Measurements from ENCODE around the gene DDX49. TPM values are rescaled to one million over a fixed set of nuclear protein-coding genes. Genes with fewer than 3 reads are reported as not detected.
A peak's percentile ranks its signal among the peaks of the same experiment; 100 is the strongest.

Gene DDX49
- total RNA-seq, 2 experiments from 2014 or later: 61.0 to 61.6 TPM

DNA sequence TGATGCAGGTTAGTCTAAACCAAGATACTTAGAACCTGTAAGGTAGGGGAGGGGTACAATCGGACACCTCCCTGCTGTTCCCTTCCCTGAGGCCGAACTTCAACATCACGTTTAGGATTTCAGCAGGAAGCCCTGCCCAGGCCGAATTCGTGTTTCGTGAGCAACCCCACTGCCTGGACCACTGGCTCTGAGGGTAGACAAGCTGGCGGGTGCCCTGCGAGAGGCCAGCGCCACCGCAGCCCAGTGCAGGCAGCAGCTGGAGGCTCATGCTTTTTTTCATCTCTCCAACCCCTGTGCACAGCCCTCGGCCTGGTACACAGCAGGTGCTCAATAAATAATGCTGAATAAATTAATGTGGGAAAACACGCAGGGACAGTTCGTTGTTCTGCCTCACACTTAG, 13.8 kb downstream of the DDX49 start:
- H3K27me3 Mint-ChIP-seq: peaks cover 15% of the 10 kb centered on the region
- ChIA-PET POLR2A (no interaction called here), CTCF (no interaction called here)
- no peak for DNase-seq
- no peaks in the 10 kb centered on the region for H3K9me3 Mint-ChIP-seq
- TF ChIP-seq CTCF (IDR thresholded peaks at IDR 0.05): no peak
- intact Hi-C loops (cut with micrococcal nuclease): no loop called here
- H3K27ac Mint-ChIP-seq: no peak overlapping the region
- no peak for ATAC-seq
- no peak overlapping the region for H3K4me3 Mint-ChIP-seq
- peaks cover 3% of the 10 kb centered on the region for H3K4me1 Mint-ChIP-seq (ENCODE audit: low read depth)
- peaks cover 2% of the 10 kb centered on the region for H3K36me3 Mint-ChIP-seq (ENCODE audit: low read depth)

DNA sequence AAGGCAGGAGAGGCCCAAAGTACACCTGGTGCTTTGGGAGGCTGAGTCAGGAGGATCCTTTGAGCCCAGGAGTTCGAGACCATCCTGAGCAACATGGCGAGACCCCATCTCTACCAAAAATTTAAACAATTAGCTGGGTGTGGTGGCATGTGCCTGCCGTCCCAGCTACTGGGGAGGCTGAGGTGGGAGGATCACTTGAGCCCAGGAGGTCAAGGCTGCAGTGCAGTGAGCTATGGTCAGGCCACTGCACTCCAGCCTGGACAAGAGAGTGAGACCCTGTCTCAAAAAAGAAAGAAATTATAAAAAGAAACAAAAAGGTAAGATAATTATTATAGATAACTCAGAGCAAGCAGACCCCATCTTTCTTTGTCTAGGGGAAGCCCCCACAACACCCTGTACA, 19.6 kb downstream of the DDX49 start:
- POLR2A ChIA-PET: interaction anchor here (0.6 to 1.2 kb wide), 2 partner anchors 9 to 16 kb away, joined by 3 read pairs; no protein-coding TSS in a partner anchor
- no peak for TF ChIP-seq CTCF (IDR thresholded peaks at IDR 0.05)
- H3K9me3 Mint-ChIP-seq: no peaks in the 10 kb centered on the region
- peaks cover 7% of the 10 kb centered on the region for H3K4me1 Mint-ChIP-seq (ENCODE audit: low read depth)
- no peak overlapping the region for H3K27ac Mint-ChIP-seq
- CTCF ChIA-PET: interaction anchor here (0.6 kb wide), 1 partner anchor 31 kb away, joined by 3 read pairs; no protein-coding TSS in a partner anchor
- no peak for ATAC-seq
- intact Hi-C loops (cut with micrococcal nuclease): no loop called here
- peaks cover 28% of the 10 kb centered on the region for H3K27me3 Mint-ChIP-seq
- H3K4me3 Mint-ChIP-seq: no peak overlapping the region
- no peaks in the 10 kb centered on the region for H3K36me3 Mint-ChIP-seq (ENCODE audit: low read depth)
- no peak for DNase-seq

- ATAC-seq: no peak
- Mint-ChIP-seq H3K36me3 (ENCODE audit: low read depth) (no peaks in the 10 kb centered on the region), H3K9me3 (no peaks in the 10 kb centered on the region), H3K27me3 (peaks cover 27% of the 10 kb centered on the region), H3K27ac (no peak overlapping the region), H3K4me3 (peak overlapping the region; percentile 51), H3K4me1 (ENCODE audit: low read depth) (peaks cover 7% of the 10 kb centered on the region)
- DNase-seq: no peak
- intact Hi-C loops (cut with micrococcal nuclease): no loop called here
- POLR2A ChIA-PET: interaction anchor here (1.2 kb wide), 1 partner anchor 17 kb away, joined by 3 read pairs; no protein-coding TSS in a partner anchor
- no peak for TF ChIP-seq CTCF (IDR thresholded peaks at IDR 0.05)
- CTCF ChIA-PET: interaction anchor here (1.2 kb wide), 1 partner anchor 16 kb away, joined by 3 read pairs; no protein-coding TSS in a partner anchor
Measured at GRCh38 chr19:18939922-18940768, 20.6 kb downstream of the DDX49 start.

- ChIA-PET CTCF (interaction anchor here (1.2 kb wide), 1 partner anchor 15 kb away, joined by 3 read pairs; no protein-coding TSS in a partner anchor), POLR2A (no interaction called here)
- Mint-ChIP-seq H3K9me3 (no peaks in the 10 kb centered on the region), H3K36me3 (ENCODE audit: low read depth) (no peaks in the 10 kb centered on the region), H3K27me3 (peaks cover 27% of the 10 kb centered on the region), H3K4me1 (ENCODE audit: low read depth) (peaks cover 7% of the 10 kb centered on the region), H3K4me3 (peak within 1 kb of the TSS; percentile 51), H3K27ac (no peak within 1 kb of the TSS)
- intact Hi-C loops (cut with micrococcal nuclease): no loop called here
- ATAC-seq (peak; percentile 88), DNase-seq (peak; percentile 74)
- TF ChIP-seq CTCF (IDR thresholded peaks at IDR 0.05): no peak
Measured at GRCh38 chr19:18940769-18941627, 21.5 kb downstream of the DDX49 start, which contains the start of gene HOMER3. Gene HOMER3 (minus strand): TSS chr19:18941217. CDS start chr19:18938982, 2,235 bp downstream.
